ENCODE results near the gene MAP1S. TPM values are rescaled to one million over a fixed set of nuclear protein-coding genes. Genes with fewer than 3 reads are reported as not detected.

MAP1S gene
- total RNA-seq, 4 donors from 2014 or later: 30.2 to 159 (median 68.0) TPM

- Histone ChIP-seq H3K4me3 (peak overlapping the region; percentile 20 to 62 (median 36)), H3K36me3 (no peaks in the 10 kb centered on the region), H3K4me1 (peaks cover 0 to 10% (median 7%) of the 10 kb centered on the region in 4 donors), H3K27me3 (no peaks in the 10 kb centered on the region), H3K27ac (peak overlapping the region in 2 of 4 donors; percentile 27 to 37), H3K9me3 (no peaks in the 10 kb centered on the region)
- no peak for TF ChIP-seq POLR2A (IDR thresholded peaks at IDR 0.05)
- TF ChIP-seq CTCF (IDR thresholded peaks at IDR 0.05): no peak
- no peak for TF ChIP-seq EP300 (IDR thresholded peaks at IDR 0.05; ENCODE audit: low read depth)
- no peak for TF ChIP-seq POLR2AphosphoS5 (IDR thresholded peaks at IDR 0.05)
- in situ Hi-C loops (cut with MboI; ENCODE audit: low pct_ligation_motif_present in 1 of 4, low pct_unique_long_range_greater_than_20kb in 1 of 4, low sequenced_read_pairs in 3 of 4): no loop called here
- DNase-seq: peak; percentile 95
- intact Hi-C loops (cut with DNase I; ENCODE audit: low total_unique reads): no loop called here
- 6 to 7% methylated on average over 14 to 72 of the region's 75 CpGs for WGBS, 2 donors (ENCODE audit: low coverage in 1 of 2)
These were observed 28.2 kb downstream of the MAP1S start for GRCh38 chr19:17747205-17748098.

GRCh38 chr19:17748884-17749638 is 29.8 kb downstream of the MAP1S start:
- no peak overlapping the region for H3K27ac ChIP-seq
- 67% methylated on average over 6 of the region's 6 CpGs; no CpG with 5 or more reads in 1 of the 2 donors for WGBS, 2 donors (ENCODE audit: low coverage in 1 of 2)

DNA sequence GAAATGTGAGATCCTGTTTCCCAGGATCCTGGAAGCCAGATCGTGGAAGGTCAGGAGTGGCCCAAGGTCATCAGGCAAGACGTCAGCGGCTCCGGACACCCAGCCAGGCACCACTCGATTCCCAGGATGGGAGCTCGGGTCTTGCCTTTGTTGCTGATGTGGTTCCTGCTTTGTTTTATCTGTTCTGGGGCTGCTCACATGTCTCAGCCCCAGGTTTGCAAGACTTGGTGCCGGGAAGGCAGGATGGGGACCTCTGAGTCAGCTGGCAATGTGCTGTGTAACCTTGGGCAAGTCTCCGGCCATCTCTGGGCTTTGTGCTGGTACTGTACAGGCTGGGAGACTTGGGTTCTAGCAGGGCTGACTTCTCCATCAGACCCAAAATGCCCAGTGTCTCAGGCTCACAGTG is 30.6 kb downstream of the MAP1S start:
- 34% methylated on average over 3 to 8 of the region's 8 CpGs for WGBS, 2 donors (ENCODE audit: low coverage in 1 of 2)
- Histone ChIP-seq H3K9me3 (no peaks in the 10 kb centered on the region), H3K27me3 (no peaks in the 10 kb centered on the region), H3K4me1 (peaks cover 0 to 10% (median 7%) of the 10 kb centered on the region in 4 donors), H3K27ac (peak overlapping the region in 3 of 4 donors; percentile 1 to 34 (median 13)), H3K36me3 (no peaks in the 10 kb centered on the region), H3K4me3 (no peak overlapping the region)
- intact Hi-C loops (cut with DNase I; ENCODE audit: low total_unique reads): no loop called here
- TF ChIP-seq POLR2A (IDR thresholded peaks at IDR 0.05): no peak
- no peak for TF ChIP-seq CTCF (IDR thresholded peaks at IDR 0.05)
- no peak for TF ChIP-seq EP300 (IDR thresholded peaks at IDR 0.05; ENCODE audit: low read depth)
- no peak for TF ChIP-seq POLR2AphosphoS5 (IDR thresholded peaks at IDR 0.05)
- in situ Hi-C loops (cut with MboI; ENCODE audit: low pct_ligation_motif_present in 1 of 4, low pct_unique_long_range_greater_than_20kb in 1 of 4, low sequenced_read_pairs in 3 of 4): no loop called here
- DNase-seq: no peak

More at GRCh38 chr19:17748884-17749638, 29.8 kb downstream of the MAP1S start:
- in situ Hi-C loops (cut with MboI; ENCODE audit: low pct_ligation_motif_present in 1 of 4, low pct_unique_long_range_greater_than_20kb in 1 of 4, low sequenced_read_pairs in 3 of 4) (no loop called here), intact Hi-C loops (cut with DNase I; ENCODE audit: low total_unique reads) (no loop called here)
- no peaks in the 10 kb centered on the region for H3K27me3 ChIP-seq
- H3K9me3 ChIP-seq: no peaks in the 10 kb centered on the region
- H3K4me1 ChIP-seq: peaks cover 0 to 10% (median 7%) of the 10 kb centered on the region in 4 donors
- H3K36me3 ChIP-seq: no peaks in the 10 kb centered on the region
- no peak overlapping the region for H3K4me3 ChIP-seq
- TF ChIP-seq POLR2AphosphoS5 (IDR thresholded peaks at IDR 0.05): no peak
- DNase-seq: no peak

DNA sequence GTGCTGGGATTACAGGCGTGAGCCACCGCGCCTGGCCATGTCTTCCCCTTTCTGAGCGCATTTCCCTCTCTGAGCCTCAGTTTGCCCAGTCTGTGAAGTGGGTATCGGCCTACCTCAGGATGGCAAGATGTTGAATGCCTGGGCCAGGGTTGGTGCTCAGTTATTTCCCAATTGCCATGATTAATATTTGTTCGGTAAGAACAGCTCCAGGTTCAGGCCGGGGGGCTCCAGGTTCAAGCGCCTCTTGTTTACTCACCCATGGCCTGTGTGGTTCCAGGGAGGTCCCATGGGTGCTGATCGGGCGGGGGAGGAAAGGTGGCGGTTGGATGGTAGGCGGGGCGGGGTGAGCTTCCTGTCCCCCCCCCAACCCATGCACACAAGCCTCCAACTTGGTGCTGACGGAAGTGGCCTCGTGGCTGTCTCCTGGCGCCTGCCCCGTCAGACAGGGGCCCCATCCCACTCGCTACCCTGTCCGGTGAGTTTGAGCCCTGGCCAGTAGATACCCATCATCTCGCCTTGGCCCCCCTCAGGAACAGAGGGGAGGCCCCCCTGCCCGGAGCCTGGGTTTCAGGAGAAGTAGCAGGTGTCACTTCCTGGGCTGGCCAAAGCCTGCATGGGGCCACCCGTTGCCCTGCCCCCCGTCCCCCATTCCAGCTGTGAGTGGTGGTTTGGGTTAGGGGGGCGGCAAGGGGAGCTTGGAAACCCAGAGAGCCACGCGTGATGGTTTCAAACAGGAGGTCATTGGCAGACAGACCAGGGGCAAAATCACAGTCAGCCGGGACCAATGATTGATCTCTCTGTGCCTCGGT is 32.0 kb downstream of the MAP1S start, which contains the start of gene FCHO1:
TSS of gene FCHO1 (plus strand) at position 375 of the 809 bp plus-strand sequence. CDS start 3,688 bp downstream, outside the sequence.
- Histone ChIP-seq H3K36me3 (no peaks in the 10 kb centered on the region), H3K4me1 (peaks cover 0 to 20% (median 7%) of the 10 kb centered on the region in 4 donors), H3K27ac (peak within 1 kb of the TSS; percentile 27 to 76 (median 59)), H3K27me3 (no peaks in the 10 kb centered on the region), H3K4me3 (peak within 1 kb of the TSS in 2 of 4 donors; percentile 4 to 10), H3K9me3 (no peaks in the 10 kb centered on the region)
- in situ Hi-C loops (cut with MboI; ENCODE audit: low pct_ligation_motif_present in 1 of 4, low pct_unique_long_range_greater_than_20kb in 1 of 4, low sequenced_read_pairs in 3 of 4) (no loop called here), intact Hi-C loops (cut with DNase I; ENCODE audit: low total_unique reads) (no loop called here)
- DNase-seq: peak; percentile 80
- TF ChIP-seq POLR2A (IDR thresholded peaks at IDR 0.05) (no peak), EP300 (IDR thresholded peaks at IDR 0.05; ENCODE audit: low read depth) (no peak), POLR2AphosphoS5 (IDR thresholded peaks at IDR 0.05) (peak in 1 of 3 donors; percentile 25), CTCF (IDR thresholded peaks at IDR 0.05) (no peak)
- 35% methylated on average over 28 of the region's 28 CpGs; no CpG with 5 or more reads in 1 of the 2 donors for WGBS, 2 donors (ENCODE audit: low coverage in 1 of 2)

Data from transverse colon (tissue), 4 donors.